Heart left ventricle (tissue), 16 donors: ENCODE results near the gene LIN28B. TPM values are rescaled to one million over a fixed set of nuclear protein-coding genes. Genes with fewer than 3 reads are reported as not detected.

Source experiments
- ATAC-seq, 4 donors: fragments of 200-7000 bp; cut with Tn5 transposase; one replicate each; pipeline ENCODE4 v1.9.1; 2020 to 2022; ENCODE audit warnings: moderate library complexity in 4 of 4, mild to moderate bottlenecking in 3 of 4, moderate number of reproducible peaks in 1 of 4
- DNase-seq, 5 donors: peaks; one replicate each; pipeline ENCODE4 v3.0.0-alpha.2; 2020
- H3K27ac ChIP-seq, 12 donors: fragments of 200-600 bp; sonication (generic) in 4 of 12; one replicate each; pipeline versions ENCODE4 v1.5.0 to v1.8.0; 2016 to 2022; ENCODE audit warnings: mild to moderate bottlenecking in 2 of 12
- H3K27me3 ChIP-seq, 9 donors: fragments of 200-600 bp; sonication (generic) in 2 of 9; one replicate each; pipeline versions ENCODE4 v1.5.1 to v1.8.0; 2016 to 2022; ENCODE audit warnings: mild to moderate bottlenecking in 3 of 9
- H3K36me3 ChIP-seq, 9 donors: fragments of 200-600 bp; sonication (generic) in 2 of 9; one replicate each; pipeline versions ENCODE4 v1.5.0 to v1.8.0; 2018 to 2022; ENCODE audit warnings: mild to moderate bottlenecking in 2 of 9
- H3K4me1 ChIP-seq, 12 donors: fragments of 200-600 bp; sonication (generic) in 4 of 12; one replicate each; pipeline versions ENCODE4 v1.5.0 to v1.8.0; 2016 to 2022; ENCODE audit warnings: mild to moderate bottlenecking in 3 of 12
- H3K4me3 ChIP-seq, 12 donors: fragments of 200-600 bp; sonication (generic) in 4 of 12; one replicate each; pipeline versions ENCODE4 v1.5.0 to v1.8.0; 2017 to 2022; ENCODE audit warnings: mild to moderate bottlenecking in 9 of 12, moderate library complexity in 4 of 12
- H3K9me3 ChIP-seq, 12 donors: fragments of 200-600 bp; sonication (generic) in 4 of 12; one replicate each; pipeline versions ENCODE4 v1.5.0 to v1.8.0; 2016 to 2022; ENCODE audit warnings: mild to moderate bottlenecking in 1 of 12
- POLR2A ChIP-seq, 2 donors: fragments of 450-650 bp; IDR thresholded peaks; one replicate each; pipeline ENCODE4 v1.6.1; 2017; ENCODE audit warnings: antibody characterized with exemption in 2 of 2, mild to moderate bottlenecking in 2 of 2, moderate library complexity in 2 of 2
- WGBS, 4 donors: extraction: QIAGEN DNeasy Blood & Tissue Kit in 2 of 4; methylation state at CpG; one replicate each; pipeline versions ENCODE4 v1.1.5 to v1.1.7; 2013 to 2018; 5-methylcytosine and 5-hydroxymethylcytosine counted together
- intact Hi-C, 10 donors: fragments of 100-400 bp; cut with DNase I; formaldehyde crosslinking; loops; one replicate each; pipeline versions ENCODE4 v1.11.1 to v1.14.2; 2022
- polyA plus RNA-seq, 2 donors: library from polyadenylated mRNA; stranded (reverse); fragments of 200-250 nt; gene quantifications; one replicate each; pipeline ENCODE4 v1.2.3, GENCODE V29; 2013
- total RNA-seq, 9 donors: library from RNA; depleted of rRNA in 2 of 9; stranded (reverse); fragments of >200 nt in 2 of 9; fragmentation: NEBNext Ultra II Directional in 3 of 9; extraction: Animal tissue kit (Norgen Biotek cat#: 25700) in 3 of 9; gene quantifications; one replicate each; pipeline versions ENCODE4 v1.1.0 to v1.2.4, GENCODE V29; 2016 to 2023
- TF ChIP-seq, protein P1 (sequence below), 12 donors: fragments of 200-600 bp; sonication (generic) in 4 of 12; IDR thresholded peaks; one replicate each; pipeline versions ENCODE4 v1.5.0 to v1.8.0; 2018 to 2022; ENCODE audit warnings: antibody characterized with exemption in 12 of 12, mild to moderate bottlenecking in 5 of 12
- donor health status: ischemic (EF 13 %, LVEDD 7.1; RV severe dilation, severe dysfunction).
- donor health status: healthy with polysubstance abuse.
- donor health status: DM: no; HTN: yes; CAD: no.
- donor health status: DM: no; HTN: no; CAD: no.
- donor health status: ischemic (EF 25% LVEDD 6.9; RV normal size, moderate dysfunction).
- donor health status: ischemic (EF 25% LVEDD 5.7; RV mildly dilated, moderate dysfunction).
- donor health status: healthy.
- donor health status: DM: yes; HTN: yes; CAD: no.
- donor health status: ischemic (EF 35%, LVEDD 5.7; RV mildly dilated, moderate dysfunction).
- donor health status: nonischemic (EF 11% LVEDD 7.7; RV severe dilation, severe dysfunction).
- donor health status: DM: yes; HTN: yes; CAD: no.
- donor health status: PGD.
- donor health status: ischemic (EF 29% LVEDD 5.4; RV normal size, mild dysfunction).
- donor health status: nonischemic (EF 23%, LVEDD 6.1; RV moderate dilation, normal function).

Gene LIN28B
- total and polyA plus RNA-seq, 11 donors = not detected

DNA sequence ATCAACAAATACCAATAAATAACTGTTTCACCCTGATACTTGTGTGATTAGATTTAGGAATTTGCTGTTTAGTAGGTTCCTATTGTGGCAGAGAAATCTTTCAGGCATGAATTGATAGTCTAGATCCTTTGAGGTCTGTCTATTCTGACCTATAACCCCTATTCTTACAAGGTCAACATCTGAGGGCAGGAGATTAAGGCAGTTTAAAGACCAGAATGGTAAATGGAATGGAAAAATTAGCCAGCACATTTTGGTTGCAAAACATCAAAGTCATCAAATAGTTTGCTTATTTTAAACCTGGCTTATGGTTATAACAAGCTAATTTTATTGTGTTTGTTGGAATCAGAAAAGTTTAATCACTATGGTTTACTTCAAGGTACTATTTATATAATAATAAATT lies 78.4 kb downstream of the LIN28B start:
- ATAC-seq (no peak), DNase-seq (no peak)
- H3K27ac ChIP-seq = no peak overlapping the region
- no peaks in the 10 kb centered on the region for H3K36me3 ChIP-seq
- no peaks in the 10 kb centered on the region for H3K4me1 ChIP-seq
- TF ChIP-seq POLR2A (IDR thresholded peaks at IDR 0.05) = no peak
- TF ChIP-seq, protein P1, sequence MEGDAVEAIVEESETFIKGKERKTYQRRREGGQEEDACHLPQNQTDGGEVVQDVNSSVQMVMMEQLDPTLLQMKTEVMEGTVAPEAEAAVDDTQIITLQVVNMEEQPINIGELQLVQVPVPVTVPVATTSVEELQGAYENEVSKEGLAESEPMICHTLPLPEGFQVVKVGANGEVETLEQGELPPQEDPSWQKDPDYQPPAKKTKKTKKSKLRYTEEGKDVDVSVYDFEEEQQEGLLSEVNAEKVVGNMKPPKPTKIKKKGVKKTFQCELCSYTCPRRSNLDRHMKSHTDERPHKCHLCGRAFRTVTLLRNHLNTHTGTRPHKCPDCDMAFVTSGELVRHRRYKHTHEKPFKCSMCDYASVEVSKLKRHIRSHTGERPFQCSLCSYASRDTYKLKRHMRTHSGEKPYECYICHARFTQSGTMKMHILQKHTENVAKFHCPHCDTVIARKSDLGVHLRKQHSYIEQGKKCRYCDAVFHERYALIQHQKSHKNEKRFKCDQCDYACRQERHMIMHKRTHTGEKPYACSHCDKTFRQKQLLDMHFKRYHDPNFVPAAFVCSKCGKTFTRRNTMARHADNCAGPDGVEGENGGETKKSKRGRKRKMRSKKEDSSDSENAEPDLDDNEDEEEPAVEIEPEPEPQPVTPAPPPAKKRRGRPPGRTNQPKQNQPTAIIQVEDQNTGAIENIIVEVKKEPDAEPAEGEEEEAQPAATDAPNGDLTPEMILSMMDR (IDR thresholded peaks at IDR 0.05) = no peak
- intact Hi-C loops = no loop called here
- no peak overlapping the region for H3K4me3 ChIP-seq
- H3K9me3 ChIP-seq = no peaks in the 10 kb centered on the region
- H3K27me3 ChIP-seq = peaks cover 0 to 9% (median 0%) of the 10 kb centered on the region in 9 donors

DNA sequence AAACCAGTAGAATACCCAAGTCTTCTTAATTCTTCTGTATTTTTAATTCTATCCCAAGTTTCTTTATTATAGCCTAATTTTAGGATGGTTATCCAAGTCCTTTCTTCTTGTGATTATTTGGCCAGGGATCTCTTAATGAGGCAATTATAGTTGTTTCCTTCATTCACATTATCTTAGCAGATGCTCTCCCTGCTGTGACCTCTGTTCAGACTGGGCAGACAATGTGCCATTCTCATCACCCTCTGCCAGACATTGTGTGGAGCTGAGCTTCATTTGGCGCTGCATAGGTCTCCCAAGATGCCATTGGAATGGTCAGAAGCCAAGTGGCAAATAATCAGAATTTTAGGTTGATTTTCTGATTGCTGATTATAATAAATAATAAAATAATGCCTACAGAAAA lies 79.4 kb downstream of the LIN28B start:
- no peak for DNase-seq
- no peak for ATAC-seq
- Histone ChIP-seq H3K27me3 (peaks cover 0 to 9% (median 0%) of the 10 kb centered on the region in 9 donors), H3K4me3 (no peak overlapping the region), H3K36me3 (no peaks in the 10 kb centered on the region), H3K4me1 (no peaks in the 10 kb centered on the region), H3K9me3 (no peaks in the 10 kb centered on the region), H3K27ac (no peak overlapping the region)
- TF ChIP-seq, protein P1 (IDR thresholded peaks at IDR 0.05) = no peak
- TF ChIP-seq POLR2A (IDR thresholded peaks at IDR 0.05) = no peak
- 48 to 78% (median 69%) methylated on average over 1 of the region's 1 CpG for WGBS, 4 donors
- intact Hi-C loops = no loop called here

DNA sequence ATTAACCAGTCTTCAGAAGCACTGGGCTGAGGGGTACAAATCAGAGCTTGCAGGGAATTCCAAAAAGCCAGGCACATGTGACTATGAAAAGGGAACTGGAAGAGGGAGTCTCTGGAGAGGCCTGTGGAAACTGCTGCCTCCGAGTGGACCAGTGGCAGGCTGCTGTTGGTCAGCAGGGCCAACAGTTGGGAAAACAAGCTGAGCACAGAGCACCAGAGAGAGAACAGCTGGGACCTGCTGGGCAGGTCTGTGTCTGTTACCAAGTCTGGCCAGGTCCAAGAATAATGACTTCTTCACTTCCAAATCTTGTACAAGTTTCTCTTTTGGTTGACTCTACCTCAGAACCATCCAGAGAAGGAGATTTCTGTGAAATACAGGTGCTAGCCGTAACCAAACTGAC lies 81.4 kb downstream of the LIN28B start:
- no peak overlapping the region for H3K27ac ChIP-seq
- no peak overlapping the region for H3K4me3 ChIP-seq
- no peaks in the 10 kb centered on the region for H3K4me1 ChIP-seq
- 55 to 67% (median 57%) methylated on average over 2 of the region's 2 CpGs for WGBS, 4 donors
- peak in 1 of 5 donors; percentile 27 for DNase-seq
- TF ChIP-seq, protein P1 (IDR thresholded peaks at IDR 0.05) = no peak
- TF ChIP-seq POLR2A (IDR thresholded peaks at IDR 0.05) = no peak
- peaks cover 0 to 9% (median 0%) of the 10 kb centered on the region in 9 donors for H3K27me3 ChIP-seq
- ATAC-seq = peak in 1 of 4 donors; percentile 20
- H3K36me3 ChIP-seq = no peaks in the 10 kb centered on the region
- no peaks in the 10 kb centered on the region for H3K9me3 ChIP-seq
- intact Hi-C loops = no loop called here

DNA sequence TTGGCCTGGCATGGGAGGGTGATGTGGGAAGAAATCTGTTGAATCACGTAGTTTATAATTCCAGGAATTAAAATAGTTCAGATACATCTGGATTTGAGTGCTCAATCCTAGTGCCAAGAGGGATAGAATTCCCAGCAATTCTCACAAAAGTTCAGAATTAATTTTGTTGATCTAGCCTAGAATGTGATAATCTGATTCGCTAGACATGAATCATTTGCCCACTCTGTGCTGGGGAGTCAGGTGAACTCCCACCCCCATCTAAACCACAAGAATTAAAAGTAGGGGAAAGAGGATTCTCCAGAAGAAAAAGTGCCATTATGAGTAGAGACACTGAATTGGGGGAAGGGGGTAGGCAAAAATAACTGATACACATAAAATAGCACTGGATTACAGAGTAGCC lies 85.0 kb downstream of the LIN28B start:
- Histone ChIP-seq H3K27ac (no peak overlapping the region), H3K27me3 (no peaks in the 10 kb centered on the region), H3K4me1 (no peaks in the 10 kb centered on the region), H3K9me3 (no peaks in the 10 kb centered on the region), H3K4me3 (no peak overlapping the region), H3K36me3 (no peaks in the 10 kb centered on the region)
- ATAC-seq (no peak), DNase-seq (no peak)
- TF ChIP-seq, protein P1 (IDR thresholded peaks at IDR 0.05) = no peak
- TF ChIP-seq POLR2A (IDR thresholded peaks at IDR 0.05) = no peak
- intact Hi-C loops = no loop called here
- 82 to 95% (median 88%) methylated on average over 2 of the region's 2 CpGs for WGBS, 4 donors
